M059J (cell line): ENCODE data around the gene EMC8. TPM values are rescaled to one million over a fixed set of nuclear protein-coding genes. Genes with fewer than 3 reads are reported as not detected.

Source experiments
- DNase-seq: peaks from one replicate; pipeline ENCODE4 v3.0.0-alpha.2; 2012; ENCODE audit warnings: low read depth
- total RNA-seq: library from RNA; depleted of rRNA; stranded (reverse); fragments of >200 nt; shearing (Covaris generic); gene quantifications from 2 replicates; pipeline ENCODE4 v1.2.3, GENCODE V29; 2014; rRNA removed

Gene EMC8
- total RNA-seq, 1 experiment from 2014 or later: 58.2 TPM

- DNase-seq: no peak
Observed at GRCh38 chr16:85730186-85730465, 69.2 kb downstream of the EMC8 start.

- DNase-seq: no peak
Observed at GRCh38 chr16:85729452-85730185, 69.7 kb downstream of the EMC8 start.

GRCh38 chr16:85728879-85729278, 70.5 kb downstream of the EMC8 start:
- DNase-seq: no peak

Other genes with a start within 250 kb of the EMC8 start
- gene GSE1, start 186.2 kb downstream of the EMC8 start, total RNA-seq: 11.7 and 15.2 TPM in 2 replicates
- gene GINS2, start 110.6 kb downstream of the EMC8 start, total RNA-seq: 27.0 and 32.5 TPM in 2 replicates
- 3.0 and 4.2 TPM in 2 replicates for gene C16orf74, start 48.4 kb downstream of the EMC8 start, total RNA-seq
- 473 and 552 TPM in 2 replicates for gene COX4I1, start 151 bp upstream of the EMC8 start, total RNA-seq
- gene IRF8, start 99.6 kb upstream of the EMC8 start, total RNA-seq: 0.42 and 0.54 TPM in 2 replicates